Neural cell (in vitro differentiated cells): ENCODE results near the gene PRIMA1. TPM values are rescaled to one million over a fixed set of nuclear protein-coding genes. Genes with fewer than 3 reads are reported as not detected.

ENCODE experiments used
- H2AFZ ChIP-seq: fragments of 200-600, 300-800 bp; sonication (generic), shearing (Covaris generic); 2 replicates; pipeline ENCODE4 v1.6.0; 2014; ENCODE audit warnings: low read depth, mild to moderate bottlenecking, antibody characterized with exemption, low read length, moderate library complexity
- H3F3A ChIP-seq: fragments of 200-600 bp; shearing (Covaris generic); 2 replicates; pipeline ENCODE4 v1.6.1; 2016; ENCODE audit warnings: mild to moderate bottlenecking, moderate library complexity, mixed read lengths, antibody characterized with exemption, low read length; ENCODE audit not compliant: insufficient read depth, poor library complexity, severe bottlenecking
- H3K27ac ChIP-seq: fragments of 200-600, 300-800 bp; sonication (generic), shearing (Covaris generic); 2 replicates; pipeline ENCODE4 v1.5.1; 2014; ENCODE audit warnings: mild to moderate bottlenecking, low read length, moderate library complexity
- H3K27me3 ChIP-seq: fragments of 300-800, 200-600 bp; sonication (generic), shearing (Covaris generic); 2 replicates; pipeline ENCODE4 v1.6.0; 2014; ENCODE audit warnings: mild to moderate bottlenecking, low read depth, low read length, moderate library complexity; ENCODE audit not compliant: insufficient read depth
- H3K36me3 ChIP-seq: fragments of 300-800, 200-600 bp; sonication (generic), shearing (Covaris generic); 2 replicates; pipeline ENCODE4 v1.5.1; 2014; ENCODE audit warnings: mild to moderate bottlenecking, antibody characterized with exemption, low read length, moderate library complexity; ENCODE audit not compliant: insufficient read depth
- H3K4me2 ChIP-seq: fragments of 300-800, 200-600 bp; sonication (generic), shearing (Covaris generic); 2 replicates; pipeline ENCODE4 v1.6.0; 2014; ENCODE audit warnings: mild to moderate bottlenecking, low read length
- H3K4me3 ChIP-seq: fragments of 300-800, 200-600 bp; sonication (generic), shearing (Covaris generic); 2 replicates; pipeline ENCODE4 v1.5.1; 2014; ENCODE audit warnings: mild to moderate bottlenecking, low read length, moderate library complexity
- H3K79me2 ChIP-seq: fragments of 200-600 bp; shearing (Covaris generic); replicated peaks from 2 replicates; pipeline ENCODE4 v1.6.0; 2014; ENCODE audit warnings: mild to moderate bottlenecking, low read length, moderate library complexity; ENCODE audit not compliant: insufficient read depth
- H3K9ac ChIP-seq: fragments of 300-800, 200-600 bp; sonication (generic), shearing (Covaris generic); 2 replicates; pipeline ENCODE4 v1.6.1; 2016; ENCODE audit warnings: mild to moderate bottlenecking, low read length, mixed read lengths
- H3K9me2 ChIP-seq: fragments of 200-600 bp; shearing (Covaris generic); 2 replicates; pipeline ENCODE4 v1.6.1; 2016; ENCODE audit warnings: mild to moderate bottlenecking, low read length, mixed read lengths; ENCODE audit not compliant: insufficient read depth
- H3K9me3 ChIP-seq: fragments of 200-600, 300-800 bp; sonication (generic), shearing (Covaris generic); 2 replicates; pipeline ENCODE4 v1.6.1; 2016; ENCODE audit warnings: mild to moderate bottlenecking, mixed run types, low read length, moderate library complexity, mixed read lengths
- H4K20me1 ChIP-seq: fragments of 200-600 bp; shearing (Covaris generic); 2 replicates; pipeline ENCODE4 v1.6.1; 2016; ENCODE audit warnings: mild to moderate bottlenecking, mixed run types; ENCODE audit not compliant: insufficient read depth
- CTCF ChIP-seq: fragments of 450-650 bp; IDR thresholded peaks from 2 replicates; pipeline ENCODE4 v1.5.1; 2014; ENCODE audit warnings: antibody characterized with exemption, mild to moderate bottlenecking, moderate library complexity; ENCODE audit not compliant: poor library complexity, severe bottlenecking
- EP300 ChIP-seq: fragments of 450-650 bp; conservative IDR thresholded peaks from 2 replicates; pipeline ENCODE4 v1.6.1; 2014; ENCODE audit warnings: antibody characterized with exemption, mild to moderate bottlenecking, moderate library complexity; ENCODE audit not compliant: poor library complexity, severe bottlenecking
- EZH2 ChIP-seq: fragments of 200-600, 300-800 bp; shearing (Covaris generic), sonication (generic); IDR thresholded peaks from 2 replicates; pipeline ENCODE4 v1.6.1; 2014; ENCODE audit warnings: antibody characterized with exemption, low read length, borderline replicate concordance, mild to moderate bottlenecking; ENCODE audit not compliant: insufficient read depth, poor library complexity, severe bottlenecking
- MXI1 ChIP-seq: fragments of 450-650 bp; conservative IDR thresholded peaks from 2 replicates; pipeline ENCODE4 v1.6.1; 2014; ENCODE audit warnings: antibody characterized with exemption, mild to moderate bottlenecking; ENCODE audit not compliant: poor library complexity, severe bottlenecking
- POLR2AphosphoS5 ChIP-seq: IDR thresholded peaks from 2 replicates; pipeline ENCODE4 v1.6.1; 2012
- RAD21 ChIP-seq: fragments of 450-650 bp; conservative IDR thresholded peaks from 2 replicates; pipeline ENCODE4 v1.6.1; 2014; ENCODE audit warnings: antibody characterized with exemption, mild to moderate bottlenecking, moderate library complexity
- SMC3 ChIP-seq: fragments of 450-650 bp; conservative IDR thresholded peaks from 2 replicates; pipeline ENCODE4 v1.6.1; 2014; ENCODE audit warnings: antibody characterized with exemption, mild to moderate bottlenecking, moderate library complexity; ENCODE audit not compliant: poor library complexity
- TAF1 ChIP-seq: IDR thresholded peaks from 2 replicates; pipeline ENCODE4 v1.6.1; 2012; ENCODE audit warnings: low read depth
- polyA plus RNA-seq: library from polyadenylated mRNA; depleted of rRNA; stranded (reverse); fragments of >200 nt; gene quantifications from 2 replicates; pipeline ENCODE4 v1.2.3, GENCODE V29; 2014
- TF ChIP-seq, protein P1 (sequence below): IDR thresholded peaks from 2 replicates; pipeline ENCODE4 v1.6.1; 2012; ENCODE audit warnings: borderline replicate concordance

PRIMA1 gene
- polyA plus RNA-seq, 1 donor from 2014 or later, result not detected

DNA sequence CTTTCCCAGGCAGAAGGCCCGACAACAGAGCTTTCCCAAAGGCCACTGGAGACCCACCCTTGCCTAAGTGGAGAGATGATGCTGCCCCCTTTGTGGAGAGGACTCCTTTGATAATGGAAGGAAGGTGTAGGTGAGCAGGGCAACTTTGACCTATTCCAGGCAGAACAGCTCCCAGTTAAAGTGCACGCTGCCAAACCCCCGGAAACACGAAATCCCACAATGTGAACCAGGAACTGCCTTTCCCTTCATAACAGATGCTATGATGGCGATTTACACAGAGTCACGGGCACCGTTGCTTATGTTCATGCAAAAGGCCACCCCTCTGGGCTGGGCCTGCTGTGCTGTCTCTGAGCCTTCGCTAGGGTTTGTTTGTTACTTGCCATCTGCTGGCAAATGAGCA, 34.6 kb downstream of the PRIMA1 start:
- no peak for TF ChIP-seq EP300
- H3K9ac ChIP-seq, result no peak overlapping the region
- no peak overlapping the region for H2AFZ ChIP-seq
- no peak overlapping the region for H3K4me2 ChIP-seq
- no peak overlapping the region for H3K4me3 ChIP-seq
- H3F3A ChIP-seq, result no peaks in the 10 kb centered on the region
- no peaks in the 10 kb centered on the region for H3K9me2 ChIP-seq
- H4K20me1 ChIP-seq, result no peaks in the 10 kb centered on the region
- H3K79me2 ChIP-seq, result no peaks in the 10 kb centered on the region
- no peaks in the 10 kb centered on the region for H3K36me3 ChIP-seq
- H3K27me3 ChIP-seq, result no peaks in the 10 kb centered on the region
- H3K9me3 ChIP-seq, result no peaks in the 10 kb centered on the region
- no peak overlapping the region for H3K27ac ChIP-seq

- no peaks in the 10 kb centered on the region for H3F3A ChIP-seq
- no peak overlapping the region for H3K4me2 ChIP-seq
- H3K27ac ChIP-seq, result no peak overlapping the region
- H3K9ac ChIP-seq, result no peak overlapping the region
- H4K20me1 ChIP-seq, result no peaks in the 10 kb centered on the region
- H3K4me3 ChIP-seq, result no peak overlapping the region
- H3K27me3 ChIP-seq, result no peaks in the 10 kb centered on the region
- H3K79me2 ChIP-seq, result no peaks in the 10 kb centered on the region
- H3K36me3 ChIP-seq, result no peaks in the 10 kb centered on the region
- H3K9me3 ChIP-seq, result no peaks in the 10 kb centered on the region
- no peak overlapping the region for H2AFZ ChIP-seq
- no peaks in the 10 kb centered on the region for H3K9me2 ChIP-seq
- TF ChIP-seq TAF1 (no peak), RAD21 (no peak), SMC3 (no peak), EP300 (no peak), EZH2 (no peak), MXI1 (no peak), CTCF (no peak), POLR2AphosphoS5 (no peak)
- TF ChIP-seq, protein P1, sequence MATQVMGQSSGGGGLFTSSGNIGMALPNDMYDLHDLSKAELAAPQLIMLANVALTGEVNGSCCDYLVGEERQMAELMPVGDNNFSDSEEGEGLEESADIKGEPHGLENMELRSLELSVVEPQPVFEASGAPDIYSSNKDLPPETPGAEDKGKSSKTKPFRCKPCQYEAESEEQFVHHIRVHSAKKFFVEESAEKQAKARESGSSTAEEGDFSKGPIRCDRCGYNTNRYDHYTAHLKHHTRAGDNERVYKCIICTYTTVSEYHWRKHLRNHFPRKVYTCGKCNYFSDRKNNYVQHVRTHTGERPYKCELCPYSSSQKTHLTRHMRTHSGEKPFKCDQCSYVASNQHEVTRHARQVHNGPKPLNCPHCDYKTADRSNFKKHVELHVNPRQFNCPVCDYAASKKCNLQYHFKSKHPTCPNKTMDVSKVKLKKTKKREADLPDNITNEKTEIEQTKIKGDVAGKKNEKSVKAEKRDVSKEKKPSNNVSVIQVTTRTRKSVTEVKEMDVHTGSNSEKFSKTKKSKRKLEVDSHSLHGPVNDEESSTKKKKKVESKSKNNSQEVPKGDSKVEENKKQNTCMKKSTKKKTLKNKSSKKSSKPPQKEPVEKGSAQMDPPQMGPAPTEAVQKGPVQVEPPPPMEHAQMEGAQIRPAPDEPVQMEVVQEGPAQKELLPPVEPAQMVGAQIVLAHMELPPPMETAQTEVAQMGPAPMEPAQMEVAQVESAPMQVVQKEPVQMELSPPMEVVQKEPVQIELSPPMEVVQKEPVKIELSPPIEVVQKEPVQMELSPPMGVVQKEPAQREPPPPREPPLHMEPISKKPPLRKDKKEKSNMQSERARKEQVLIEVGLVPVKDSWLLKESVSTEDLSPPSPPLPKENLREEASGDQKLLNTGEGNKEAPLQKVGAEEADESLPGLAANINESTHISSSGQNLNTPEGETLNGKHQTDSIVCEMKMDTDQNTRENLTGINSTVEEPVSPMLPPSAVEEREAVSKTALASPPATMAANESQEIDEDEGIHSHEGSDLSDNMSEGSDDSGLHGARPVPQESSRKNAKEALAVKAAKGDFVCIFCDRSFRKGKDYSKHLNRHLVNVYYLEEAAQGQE, result no peak
Observed at GRCh38 chr14:93752980-93753561, 35.2 kb downstream of the PRIMA1 start.
